ENCODE results near the gene RNF213.
A peak's percentile ranks its signal among the peaks of the same experiment; 100 is the strongest.
"Not testable (repeated sequence)": the region's sequence is repeated elsewhere in the genome, so short reads cannot be mapped to it uniquely, and the experiment has no call there.

Gene RNF213

DNA sequence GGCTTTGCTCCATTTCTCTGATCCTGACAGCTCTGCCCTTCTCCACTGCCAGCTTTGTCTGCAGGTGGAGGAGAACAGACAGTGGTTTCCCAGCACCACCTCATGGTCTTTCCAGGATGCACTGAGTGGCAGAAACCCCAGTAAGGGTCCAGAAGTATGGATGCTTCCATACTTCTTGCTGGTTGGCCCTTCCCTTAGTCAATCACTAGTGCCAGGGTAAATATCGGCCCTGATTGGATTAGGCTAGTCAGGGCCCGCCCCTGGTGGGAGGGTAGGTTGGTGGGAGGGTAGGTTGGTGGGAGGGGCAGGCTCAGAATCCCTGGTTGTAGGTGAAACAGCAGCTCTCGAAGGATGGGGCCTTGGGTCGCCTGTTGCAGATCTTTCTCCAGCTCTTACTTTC is 10.2 kb downstream of the RNF213 start:
- DNase-seq (ENCODE audit: low read depth): peak; percentile 46

GRCh38 chr17:80272366-80272765 is 11.7 kb downstream of the RNF213 start:
- no peak for DNase-seq (ENCODE audit: low read depth)

GRCh38 chr17:80274331-80274730 is 13.7 kb downstream of the RNF213 start:
- DNase-seq (ENCODE audit: low read depth): no peak

DNA sequence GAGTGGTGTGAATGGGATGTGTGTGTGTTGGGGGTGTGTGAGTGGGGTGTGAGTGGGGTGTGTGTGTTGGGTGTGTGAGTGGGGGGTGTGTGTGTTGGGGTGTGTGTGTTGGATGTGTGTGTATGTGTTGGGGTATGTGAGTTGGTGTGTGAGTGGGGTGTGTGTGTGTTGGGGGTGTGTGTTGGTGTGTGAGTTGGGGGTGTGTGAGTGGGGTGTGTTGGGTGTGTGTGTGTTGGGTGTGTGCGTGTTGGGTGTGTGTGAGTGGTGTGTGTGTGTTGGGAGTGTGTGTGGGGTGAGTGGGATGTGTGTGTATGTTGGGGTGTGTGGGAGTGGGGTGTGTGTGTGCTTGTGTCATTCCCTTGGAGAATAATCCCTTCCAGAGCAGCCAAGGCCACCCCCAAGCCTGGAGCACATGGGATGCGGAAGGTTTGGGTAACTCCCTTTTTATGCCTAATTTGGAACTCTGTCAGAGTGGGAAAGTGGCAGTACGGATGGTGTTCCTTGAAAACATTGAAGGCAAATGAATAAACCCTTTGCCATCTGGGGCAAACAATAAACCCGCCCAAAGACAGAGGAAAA is 14.3 kb downstream of the RNF213 start:
- DNase-seq (ENCODE audit: low read depth): no peak

DNA sequence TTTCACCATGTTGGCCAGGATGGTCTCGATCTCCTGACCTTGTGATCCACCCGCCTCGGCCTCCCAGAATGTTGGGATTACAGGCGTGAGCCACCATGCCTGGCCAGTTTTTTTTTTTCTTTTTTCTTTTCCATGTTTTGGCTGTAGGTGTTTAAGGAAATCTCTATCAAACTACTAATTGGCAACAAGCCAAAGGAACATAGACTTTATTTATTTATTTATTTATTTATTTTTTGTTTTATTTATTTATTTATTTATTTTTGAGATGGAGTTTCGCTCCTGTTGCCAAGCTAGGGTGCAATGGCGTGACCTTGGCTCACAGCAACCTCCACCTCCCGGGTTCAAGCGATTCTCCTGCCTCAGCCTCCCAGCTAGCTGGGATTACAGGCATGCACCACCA is 15.2 kb downstream of the RNF213 start:
- not testable (repeated sequence) for DNase-seq (ENCODE audit: low read depth)

DNA sequence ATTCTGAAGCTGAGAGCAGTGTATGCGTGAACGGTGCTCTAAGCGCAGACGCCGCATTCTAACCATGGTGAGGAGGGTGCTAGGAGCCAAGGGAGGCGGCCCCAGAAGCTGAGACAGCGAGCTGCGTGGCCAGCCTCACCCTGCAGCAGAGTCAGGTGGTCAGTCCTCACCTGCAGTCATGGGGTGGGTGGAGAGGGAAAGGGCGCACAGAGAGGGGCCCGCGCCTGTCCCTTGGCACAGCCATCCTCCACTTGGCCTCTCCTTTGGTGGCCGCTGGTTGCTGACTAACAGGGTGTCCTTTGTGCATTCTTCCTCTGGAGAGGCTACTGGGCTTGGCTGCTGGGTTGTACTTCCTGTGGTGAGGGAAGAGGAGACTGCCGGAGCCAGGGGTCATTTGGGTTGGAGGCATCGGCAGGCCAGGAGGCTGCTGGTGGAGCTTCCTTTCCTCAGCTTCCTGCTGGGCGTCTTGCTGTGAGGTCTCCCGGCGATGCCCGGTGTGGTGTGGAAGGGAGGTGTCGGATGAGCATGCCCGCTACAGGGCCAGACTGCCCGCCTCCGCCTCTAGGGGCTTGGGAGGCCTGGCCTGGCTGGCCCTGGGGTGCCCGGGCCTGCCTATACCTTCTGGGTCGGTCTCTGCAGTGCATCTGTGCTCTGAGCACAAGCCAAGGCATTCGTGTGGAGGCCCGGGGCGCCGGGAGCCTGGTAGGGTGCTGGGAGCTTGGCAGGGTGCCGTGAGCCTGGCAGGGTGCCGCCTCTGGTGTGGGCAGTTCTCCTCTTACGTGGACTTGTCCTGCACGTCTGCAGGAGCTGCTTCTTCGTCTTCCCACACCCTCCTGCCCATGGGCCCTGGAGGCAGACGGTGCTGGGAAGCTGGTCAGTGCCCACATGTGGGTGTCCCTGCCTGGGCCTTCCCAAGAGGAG is 17.4 kb downstream of the RNF213 start:
- no peak for DNase-seq (ENCODE audit: low read depth)

GRCh38 chr17:80279895-80280294 is 19.2 kb downstream of the RNF213 start:
- no peak for DNase-seq (ENCODE audit: low read depth)

DNA sequence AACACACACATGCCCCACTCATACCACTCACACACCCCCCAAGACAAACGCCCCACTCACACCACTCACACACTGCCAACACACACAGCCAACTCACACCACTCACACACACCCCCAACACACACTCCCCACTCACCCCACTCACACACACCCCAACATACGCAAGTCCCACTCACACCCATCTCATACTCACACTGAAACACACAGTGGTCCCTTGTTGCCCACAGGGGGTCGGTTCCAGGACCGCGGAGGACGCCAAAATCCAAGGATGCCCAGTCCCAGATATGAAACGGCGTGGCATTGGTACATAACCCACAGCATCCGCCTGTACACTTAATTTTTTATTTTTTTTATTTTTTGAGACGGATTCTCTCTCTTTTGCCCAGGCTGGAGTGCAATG is 20.9 kb downstream of the RNF213 start:
- no peak for DNase-seq (ENCODE audit: low read depth)

DNA sequence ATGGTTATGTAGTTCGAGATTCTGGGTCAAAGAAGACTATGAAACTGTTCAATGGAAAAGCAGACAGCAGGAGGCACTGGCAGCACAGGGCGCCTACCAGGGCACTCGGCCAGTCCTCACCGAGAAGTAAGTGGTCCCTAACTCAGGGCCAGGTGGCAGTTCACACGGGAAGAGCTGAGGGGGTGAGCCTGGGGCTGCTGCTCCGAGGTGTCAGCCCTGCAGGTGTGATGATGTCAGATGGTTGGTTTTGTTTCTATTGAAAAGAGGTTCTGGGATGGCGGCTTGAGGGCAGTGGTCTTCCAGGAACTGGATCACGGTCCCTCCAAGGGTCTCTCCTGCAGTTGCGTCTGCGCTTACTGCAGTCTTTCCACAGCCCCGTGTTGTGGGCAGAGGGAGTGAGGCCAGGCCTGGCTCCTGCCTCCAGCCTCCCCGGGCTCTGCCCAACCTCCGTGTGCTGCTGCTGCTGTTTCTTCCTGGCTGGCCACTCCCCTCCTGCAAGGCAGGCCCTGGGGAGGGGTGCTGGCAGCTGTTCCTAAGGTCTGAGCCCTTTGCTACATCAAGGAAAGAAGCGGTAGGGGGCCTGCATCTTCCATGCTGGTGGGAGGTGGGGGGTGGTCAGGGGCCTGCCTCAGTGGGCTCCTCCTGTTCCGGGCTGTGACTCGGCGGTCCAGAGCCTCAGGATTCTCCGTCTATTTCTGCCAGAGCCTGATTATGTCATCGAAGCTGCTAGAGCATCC is 22.6 kb downstream of the RNF213 start:
- no peak for DNase-seq (ENCODE audit: low read depth)

- DNase-seq (ENCODE audit: low read depth): no peak
Measured at GRCh38 chr17:80284631-80285030, 24.0 kb downstream of the RNF213 start.

- no peak for DNase-seq (ENCODE audit: low read depth)
Measured at GRCh38 chr17:80285237-80285920, 24.7 kb downstream of the RNF213 start.

DNA sequence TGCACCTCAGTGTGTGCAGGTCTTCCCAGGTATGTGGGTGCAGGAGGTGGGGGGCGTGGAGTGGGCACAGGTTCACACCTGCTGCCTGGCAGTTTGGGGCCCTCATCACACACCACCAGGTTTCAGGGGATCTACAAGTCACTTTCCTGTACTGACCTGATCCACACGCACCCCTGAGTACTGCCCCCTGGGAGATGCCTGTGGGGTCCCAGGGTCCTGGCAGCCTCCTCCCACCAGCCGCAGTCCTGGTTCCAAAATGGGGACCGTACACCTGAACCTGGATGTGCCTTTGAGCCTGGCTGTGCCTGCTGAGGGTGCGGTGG is 25.9 kb downstream of the RNF213 start:
- DNase-seq (ENCODE audit: low read depth): no peak

DNA sequence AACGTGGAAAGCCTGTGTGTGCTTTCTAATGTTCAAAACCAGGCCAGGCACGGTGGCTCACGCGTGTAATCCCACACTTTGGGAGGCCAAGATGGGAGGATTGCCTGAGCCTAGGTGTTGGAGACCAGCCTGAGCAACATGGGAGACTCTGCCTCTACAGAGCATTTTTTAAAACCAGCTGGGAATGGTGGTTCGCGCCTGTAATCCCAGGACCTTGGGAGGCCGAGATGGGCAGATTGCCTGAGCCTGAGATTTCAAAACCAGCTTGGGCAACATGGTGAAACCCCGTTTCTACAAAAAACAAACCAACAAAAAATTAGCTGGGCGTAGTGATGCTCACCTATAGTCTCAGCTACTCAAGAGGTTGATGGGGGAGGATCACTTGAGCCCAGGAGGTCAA is 26.4 kb downstream of the RNF213 start:
- DNase-seq (ENCODE audit: low read depth): no peak

DNA sequence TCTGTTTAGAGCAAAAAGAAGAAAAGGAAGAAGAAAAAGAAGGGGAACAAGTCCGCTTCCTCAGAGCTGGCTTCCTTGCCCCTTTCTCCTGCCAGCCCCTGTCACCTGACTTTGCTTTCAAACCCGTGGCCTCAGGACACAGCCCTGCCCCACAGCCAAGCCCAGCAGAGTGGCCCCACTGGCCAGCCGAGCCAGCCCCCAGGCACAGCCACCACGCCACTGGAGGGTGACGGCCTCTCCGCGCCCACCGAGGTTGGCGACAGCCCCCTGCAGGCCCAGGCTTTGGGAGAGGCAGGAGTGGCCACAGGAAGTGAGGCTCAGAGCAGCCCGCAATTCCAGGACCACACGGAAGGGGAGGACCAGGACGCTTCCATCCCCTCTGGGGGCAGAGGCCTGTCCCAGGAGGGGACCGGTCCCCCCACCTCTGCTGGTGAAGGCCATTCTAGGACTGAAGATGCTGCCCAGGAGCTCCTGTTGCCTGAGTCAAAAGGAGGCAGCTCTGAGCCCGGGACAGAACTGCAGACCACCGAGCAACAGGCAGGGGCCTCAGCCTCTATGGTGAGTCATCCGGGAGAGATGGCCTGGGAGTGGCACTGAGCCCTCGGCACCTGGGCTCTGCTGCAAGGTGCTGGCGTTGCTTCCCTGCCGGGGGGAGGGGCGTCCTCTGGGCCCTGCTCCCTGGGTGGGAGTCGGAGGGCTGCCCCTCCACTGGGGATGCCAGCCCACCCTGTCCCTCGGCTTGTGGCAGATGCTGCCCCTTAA is 27.3 kb downstream of the RNF213 start:
- DNase-seq (ENCODE audit: low read depth): no peak

GRCh38 chr17:80289616-80290015 is 29.0 kb downstream of the RNF213 start:
- no peak for DNase-seq (ENCODE audit: low read depth)

- DNase-seq (ENCODE audit: low read depth): no peak
Measured at GRCh38 chr17:80290156-80290555, 29.5 kb downstream of the RNF213 start.

GRCh38 chr17:80291260-80291659 is 30.6 kb downstream of the RNF213 start:
- DNase-seq (ENCODE audit: low read depth): no peak

DNA sequence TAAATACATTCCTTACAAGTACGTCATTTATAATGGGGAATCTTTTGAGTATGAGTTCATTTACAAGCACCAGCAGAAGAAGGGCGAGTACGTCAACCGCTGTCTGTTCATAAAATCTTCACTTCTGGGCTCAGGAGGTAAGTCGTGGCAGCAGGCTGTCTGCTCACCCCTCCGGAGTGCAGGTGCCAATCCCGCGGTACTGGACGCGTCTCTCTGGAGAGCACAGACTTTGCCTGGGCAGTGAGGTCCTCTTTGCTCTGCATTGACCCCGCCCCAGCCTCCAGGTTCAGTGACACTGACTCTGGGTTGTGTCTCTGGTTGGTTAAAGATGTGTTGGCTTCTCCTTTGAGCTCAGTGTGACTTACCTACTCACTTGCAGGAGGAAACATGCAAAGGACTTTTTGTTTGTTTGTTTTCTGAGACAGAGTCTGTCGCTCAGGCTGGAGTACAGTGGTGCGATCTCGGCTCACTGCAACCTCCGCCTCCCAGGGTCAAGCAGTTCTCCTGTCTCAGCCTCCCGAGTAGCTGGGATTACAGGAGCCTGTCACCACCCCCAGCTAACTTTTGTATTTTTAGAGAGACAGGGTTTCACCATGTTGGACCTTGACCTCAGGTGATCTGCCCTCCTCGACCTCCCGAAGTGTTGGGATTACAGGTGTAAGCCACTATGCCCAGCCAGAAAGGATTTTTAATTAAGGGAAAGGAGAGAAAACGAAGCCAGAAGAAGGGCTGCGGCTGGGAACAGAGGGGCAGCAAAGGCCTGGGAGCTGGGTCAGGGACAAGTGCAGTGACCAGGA is 31.2 kb downstream of the RNF213 start:
- DNase-seq (ENCODE audit: low read depth): no peak

- DNase-seq (ENCODE audit: low read depth): no peak
Measured at GRCh38 chr17:80292521-80292971, 31.9 kb downstream of the RNF213 start.

DNA sequence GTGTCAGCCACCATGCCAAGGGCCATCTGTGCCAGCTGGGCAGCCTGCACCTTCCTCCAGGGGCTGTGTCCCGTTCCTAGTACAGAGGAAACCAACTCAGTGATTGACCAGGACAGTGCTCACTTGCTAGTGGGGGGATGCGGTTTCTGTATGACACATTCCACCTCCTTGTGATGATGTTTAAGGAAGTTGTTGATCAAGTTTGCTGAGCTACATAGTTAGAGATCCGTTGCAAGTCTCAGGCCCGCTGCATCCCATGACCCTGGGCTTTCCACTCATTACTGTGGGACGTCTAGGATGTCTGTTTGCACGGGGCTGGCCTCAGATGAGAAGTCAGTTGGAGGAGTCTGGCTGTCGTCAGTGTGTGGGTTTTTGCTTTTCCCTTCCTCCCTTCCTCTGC is 33.6 kb downstream of the RNF213 start:
- no peak for DNase-seq (ENCODE audit: low read depth)

GRCh38 chr17:80294653-80295052 is 34.0 kb downstream of the RNF213 start:
- no peak for DNase-seq (ENCODE audit: low read depth)
